Stimulated activated CD8-positive, alpha-beta memory T cell treated with anti-CD3 and anti-CD28 coated beads, Interleukin-7, amount 100 ng/mL, for 48 hours (primary cell): ENCODE data around the gene SEC14L3.

ENCODE experiments used
- DNase-seq, 2 donors: peaks; one replicate each; pipeline ENCODE4 v3.0.0-alpha.2; 2020; ENCODE audit warnings: low read depth in 1 of 2; ENCODE audit errors: extremely low read depth in 1 of 2

Gene SEC14L3

DNA sequence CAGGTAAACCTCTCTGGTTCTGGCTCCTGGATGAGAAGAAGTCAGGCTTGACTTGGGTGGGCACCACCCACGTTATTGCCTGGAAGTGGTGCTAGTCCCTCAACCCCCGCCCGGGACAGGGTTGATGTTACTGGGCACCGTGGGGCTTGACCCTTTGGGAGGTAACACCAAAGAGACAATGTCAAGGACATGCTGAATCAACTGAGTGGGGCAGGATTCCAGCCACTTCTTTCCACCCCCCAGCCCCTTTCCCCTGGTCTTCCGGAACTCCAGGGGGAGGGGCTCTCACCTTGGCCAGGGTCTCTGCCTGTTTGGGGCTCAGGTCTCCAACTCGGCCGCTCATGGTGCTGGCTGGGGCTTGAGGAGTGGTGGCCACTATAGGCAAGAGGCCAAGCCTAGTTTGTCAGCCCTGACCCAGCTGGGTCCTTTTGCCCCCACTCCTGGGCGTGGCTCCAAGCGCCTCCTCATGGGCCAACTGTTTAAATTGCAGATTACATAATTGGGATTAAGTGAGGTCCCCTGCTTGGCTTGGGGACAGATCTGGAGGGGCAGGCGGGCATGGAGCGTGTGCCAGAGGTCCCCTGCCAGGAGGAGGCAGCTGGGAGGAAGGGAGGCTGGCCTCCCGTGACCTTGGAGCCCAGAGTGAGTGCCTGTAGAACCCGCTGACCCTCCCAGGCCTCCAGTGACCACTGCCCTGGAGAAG is at the start of gene SEC14L3:
SEC14L3 (minus strand) TSS at position 402 of the 703 bp plus-strand sequence; CDS start at position 343, 59 bp downstream.
- no peak for DNase-seq

DNA sequence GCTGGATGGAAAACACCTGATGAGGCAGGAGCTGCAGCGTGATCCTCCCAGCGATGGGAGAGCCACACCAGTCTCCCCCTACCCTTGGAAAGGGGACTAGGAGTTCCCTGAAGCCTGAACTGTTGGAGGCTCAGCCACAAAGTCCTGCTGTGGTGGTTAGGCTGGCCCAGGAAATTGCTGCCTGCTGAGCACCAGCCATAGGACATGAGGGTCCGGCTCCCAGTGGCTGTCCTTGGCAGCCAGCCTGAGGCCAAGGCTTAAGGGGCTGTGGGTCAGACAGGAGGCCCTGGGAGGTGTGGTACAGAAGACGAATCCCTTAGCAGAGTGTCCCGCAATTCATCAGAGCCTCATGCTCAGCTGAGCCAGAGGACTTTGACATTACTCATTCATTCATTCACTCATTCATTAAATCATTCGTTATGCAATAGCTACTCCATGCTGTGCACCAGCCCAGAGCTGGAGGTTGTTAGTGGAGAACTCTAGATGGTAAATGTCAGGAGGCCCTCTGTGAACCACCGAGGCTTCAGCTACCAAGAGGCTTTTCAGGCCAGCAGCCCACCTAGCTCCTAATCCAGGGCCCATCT is 48.1 kb upstream of the SEC14L3 start:
- DNase-seq = no peak

- DNase-seq = no peak
These were observed 44.9 kb upstream of the SEC14L3 start for GRCh38 chr22:30516731-30517130.

GRCh38 chr22:30516273-30516672 is 44.5 kb upstream of the SEC14L3 start:
- no peak for DNase-seq

- DNase-seq = no peak
These were observed 42.4 kb upstream of the SEC14L3 start for GRCh38 chr22:30514252-30514651.

DNA sequence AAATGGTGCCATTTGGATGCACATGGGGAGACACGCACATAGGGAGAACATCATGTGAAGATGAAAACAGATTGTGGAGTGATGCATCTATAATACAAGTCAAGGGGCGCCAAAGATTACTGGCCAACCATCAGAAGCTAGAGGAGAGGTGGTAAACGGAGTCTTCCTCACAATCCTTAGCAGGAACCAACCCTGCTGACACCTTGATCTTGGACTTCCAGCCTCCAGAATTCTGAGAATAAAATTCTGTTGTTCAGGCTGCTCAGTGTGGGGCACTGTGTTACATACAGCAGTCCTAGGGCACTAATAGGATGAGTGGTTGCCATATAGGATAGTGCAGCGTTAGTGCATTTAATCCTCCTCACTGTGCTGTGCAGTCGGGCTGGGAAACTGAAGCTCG is 41.6 kb upstream of the SEC14L3 start:
- no peak for DNase-seq

DNA sequence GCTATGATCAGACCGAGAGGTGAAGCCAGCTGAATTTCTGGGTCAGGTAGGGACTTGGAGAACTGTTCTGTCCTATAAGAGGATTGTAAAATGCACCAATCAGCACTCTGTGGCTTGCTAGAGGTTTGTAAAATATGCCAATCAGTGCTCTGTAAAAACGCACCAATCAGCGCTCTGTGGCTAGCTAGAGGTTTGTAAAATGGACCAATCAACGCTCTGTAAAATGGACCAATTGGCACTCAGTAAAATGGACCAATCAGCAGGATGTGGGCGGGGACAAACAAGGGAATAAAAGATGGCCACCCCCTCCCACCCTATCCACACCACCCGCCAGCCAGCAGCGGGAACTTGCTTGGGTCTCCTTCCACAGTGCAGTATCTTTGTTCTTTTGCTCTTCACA is 40.1 kb upstream of the SEC14L3 start:
- no peak for DNase-seq

DNA sequence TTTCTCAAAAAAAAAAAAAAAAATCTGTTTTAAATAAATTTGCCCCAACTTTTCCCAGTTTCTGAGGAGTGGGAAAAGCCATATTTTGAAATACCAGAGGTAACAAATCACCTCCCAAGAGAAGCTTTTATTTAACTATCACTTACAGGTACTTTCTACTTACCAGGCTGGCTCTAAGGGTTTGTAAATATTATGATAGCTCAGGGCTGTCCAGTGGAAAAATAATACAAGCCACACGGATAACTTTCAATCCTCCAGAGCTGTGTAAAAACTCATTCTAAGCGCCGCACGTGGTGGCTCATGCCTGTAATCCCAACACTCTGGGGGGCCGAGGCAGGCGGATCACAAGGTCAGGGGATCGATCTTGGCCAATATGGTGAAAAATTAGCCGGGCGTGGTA is 39.3 kb upstream of the SEC14L3 start:
- no peak for DNase-seq

DNA sequence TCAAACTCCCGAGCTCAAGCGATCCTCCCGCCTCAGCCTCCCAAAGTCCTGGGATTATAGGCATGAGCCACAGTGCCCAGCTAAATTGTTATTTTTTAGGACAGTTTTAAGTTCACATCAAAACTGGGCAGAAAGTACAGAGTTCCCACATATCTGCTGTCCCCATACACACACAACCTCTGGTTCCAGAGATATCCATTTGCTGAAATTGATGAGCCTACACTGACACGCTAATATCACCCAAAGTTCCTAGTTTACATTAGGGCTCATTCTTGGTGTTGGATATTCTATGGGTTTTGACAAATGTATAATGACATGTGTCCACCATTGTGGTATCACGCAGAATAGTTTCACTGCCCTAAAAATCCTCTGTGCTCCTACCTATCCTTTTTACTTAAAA is 36.4 kb upstream of the SEC14L3 start:
- DNase-seq = no peak

GRCh38 chr22:30507670-30508069 is 35.9 kb upstream of the SEC14L3 start:
- DNase-seq = no peak

GRCh38 chr22:30506507-30506968 is 34.7 kb upstream of the SEC14L3 start:
- DNase-seq = no peak

DNA sequence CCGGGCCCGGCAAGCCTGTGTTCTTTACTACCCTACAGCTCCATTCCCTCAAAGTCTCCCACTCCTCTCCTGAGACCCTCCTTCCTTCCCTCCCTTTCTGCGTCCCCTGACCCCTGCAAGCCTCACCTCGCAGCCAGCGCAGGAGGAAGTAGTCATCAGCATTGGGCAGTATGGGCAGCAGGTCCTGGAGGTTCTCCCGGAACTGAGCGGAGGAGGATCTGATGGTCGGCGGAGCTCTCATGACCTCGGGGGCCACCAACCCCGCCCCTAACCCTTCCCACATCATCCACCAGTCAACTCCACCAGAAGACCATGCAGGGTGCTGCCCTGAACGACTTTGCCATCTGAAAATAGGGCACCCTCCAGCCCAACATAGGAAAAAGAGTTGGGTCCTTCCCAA is 31.7 kb upstream of the SEC14L3 start:
- no peak for DNase-seq

- DNase-seq = no peak
These were observed 31.1 kb upstream of the SEC14L3 start for GRCh38 chr22:30502911-30503310.

- DNase-seq = no peak
These were observed 30.3 kb upstream of the SEC14L3 start for GRCh38 chr22:30502153-30502552.

- DNase-seq = no peak
These were observed 28.8 kb upstream of the SEC14L3 start for GRCh38 chr22:30500628-30501027.

- no peak for DNase-seq
These were observed 25.8 kb upstream of the SEC14L3 start for GRCh38 chr22:30497466-30498150.

- DNase-seq = no peak
These were observed 23.4 kb upstream of the SEC14L3 start for GRCh38 chr22:30495041-30495784.

- no peak for DNase-seq
These were observed 20.3 kb upstream of the SEC14L3 start for GRCh38 chr22:30492144-30492543.

- no peak for DNase-seq
These were observed 19.6 kb upstream of the SEC14L3 start for GRCh38 chr22:30491381-30491780.

GRCh38 chr22:30490399-30490798 is 18.6 kb upstream of the SEC14L3 start:
- DNase-seq = no peak

DNA sequence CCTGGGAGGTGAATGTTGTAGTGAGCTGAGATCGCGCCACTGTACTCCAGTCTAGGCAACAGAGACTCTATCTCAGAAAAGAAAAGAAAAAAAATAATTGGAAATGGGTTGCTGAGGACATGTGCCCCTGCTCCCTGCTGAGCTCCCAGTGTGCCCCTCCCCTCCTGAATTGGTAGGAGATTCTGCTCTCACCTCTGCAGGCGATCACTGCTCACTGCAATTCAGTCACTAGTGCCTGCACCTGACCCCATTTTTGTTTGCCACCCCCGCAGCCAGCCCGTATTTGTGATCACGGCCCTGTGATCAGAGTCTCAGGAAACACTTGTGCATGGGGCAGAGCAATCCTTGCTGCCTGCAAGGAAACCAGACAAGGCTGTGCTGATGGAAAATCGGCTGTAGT is 16.3 kb upstream of the SEC14L3 start:
- no peak for DNase-seq
